ENCODE results near the gene PFKP.

Gene PFKP

GRCh38 chr10:3071405-3072198 lies 4.3 kb downstream of the PFKP start:
- DNase-seq, result no peak

- no peak for DNase-seq
Observed at GRCh38 chr10:3072641-3073360, 5.5 kb downstream of the PFKP start.

GRCh38 chr10:3074145-3074665 lies 6.9 kb downstream of the PFKP start:
- DNase-seq, result no peak

- DNase-seq, result no peak
Observed at GRCh38 chr10:3074985-3075600, 7.7 kb downstream of the PFKP start.

GRCh38 chr10:3076138-3076537 lies 8.8 kb downstream of the PFKP start:
- no peak for DNase-seq

GRCh38 chr10:3077509-3077908 lies 10.2 kb downstream of the PFKP start:
- DNase-seq, result peak; percentile 48

- peak; percentile 95 for DNase-seq
Observed at GRCh38 chr10:3077940-3078630, 10.7 kb downstream of the PFKP start.

GRCh38 chr10:3081383-3081981 lies 14.1 kb downstream of the PFKP start:
- no peak for DNase-seq

GRCh38 chr10:3082290-3082689 lies 14.9 kb downstream of the PFKP start:
- DNase-seq, result no peak

GRCh38 chr10:3085785-3086567 lies 18.6 kb downstream of the PFKP start:
- DNase-seq, result no peak

GRCh38 chr10:3090388-3090787 lies 23.0 kb downstream of the PFKP start:
- no peak for DNase-seq

- DNase-seq, result no peak
Observed at GRCh38 chr10:3090914-3091787, 23.8 kb downstream of the PFKP start.

GRCh38 chr10:3091921-3092320 lies 24.6 kb downstream of the PFKP start:
- DNase-seq, result no peak

- no peak for DNase-seq
Observed at GRCh38 chr10:3093996-3094395, 26.6 kb downstream of the PFKP start.

GRCh38 chr10:3094609-3095036 lies 27.3 kb downstream of the PFKP start:
- DNase-seq, result no peak

- no peak for DNase-seq
Observed at GRCh38 chr10:3095373-3096139, 28.2 kb downstream of the PFKP start.

- DNase-seq, result no peak
Observed at GRCh38 chr10:3096149-3096548, 28.8 kb downstream of the PFKP start.

- DNase-seq, result no peak
Observed at GRCh38 chr10:3097160-3097559, 29.8 kb downstream of the PFKP start.

GRCh38 chr10:3098689-3099088 lies 31.3 kb downstream of the PFKP start:
- DNase-seq, result no peak

Measured in NCI-H69 (cell line).